ENCODE measurements around the gene FUT7.

Gene FUT7

DNA sequence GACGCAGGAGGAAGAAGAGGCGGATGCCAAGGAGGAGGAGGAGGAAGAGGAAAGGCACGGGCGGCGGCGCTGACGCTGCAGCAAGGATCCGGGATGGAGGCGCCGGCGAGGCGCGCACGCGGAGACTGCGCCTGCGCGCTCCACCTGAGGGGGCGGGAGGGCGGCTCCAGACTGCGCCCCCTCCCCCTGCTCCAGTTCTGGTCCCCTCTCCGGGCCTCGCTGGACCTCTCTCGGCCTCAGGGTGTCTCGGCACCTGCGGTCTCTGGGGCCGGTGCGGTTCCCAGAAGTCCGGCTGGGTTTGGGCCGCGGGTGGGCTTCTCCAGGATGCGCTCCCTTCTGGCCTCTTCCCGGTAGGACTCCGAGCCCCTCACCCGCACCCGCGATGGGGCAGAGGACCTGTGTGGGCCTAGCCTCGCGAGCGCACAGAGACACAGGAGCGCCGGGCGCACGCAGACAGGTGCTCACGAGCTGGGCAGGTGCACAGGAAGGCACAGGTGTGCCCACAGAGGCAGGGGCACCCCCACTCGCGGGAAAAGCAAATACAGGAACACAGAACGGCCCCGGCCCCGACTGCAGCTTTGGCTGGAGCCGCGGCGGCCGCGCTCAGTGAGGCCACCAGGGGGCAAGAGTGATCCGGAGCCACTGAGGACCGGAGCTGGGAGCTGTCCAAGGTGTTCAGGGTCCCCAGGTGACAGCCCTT lies 14.3 kb upstream of the FUT7 start, which contains the start of gene NPDC1:
NPDC1 (minus strand) TSS at position 90 of the 700 bp plus-strand sequence. CDS start 188 bp downstream, outside the sequence.
- H3K27me3 Mint-ChIP-seq (ENCODE audit: low read depth): peaks cover 37% of the 10 kb centered on the region
- H3K36me3 Mint-ChIP-seq (ENCODE audit: low read depth): no peaks in the 10 kb centered on the region
- H3K4me1 Mint-ChIP-seq (ENCODE audit: low read depth): peaks cover 3% of the 10 kb centered on the region

GRCh38 chr9:137045294-137046087 lies 13.6 kb upstream of the FUT7 start:
- Mint-ChIP-seq H3K4me3 (peak overlapping the region; percentile 78), H3K36me3 (ENCODE audit: low read depth) (no peaks in the 10 kb centered on the region), H3K27ac (no peak overlapping the region), H3K27me3 (ENCODE audit: low read depth) (peaks cover 34% of the 10 kb centered on the region), H3K4me1 (ENCODE audit: low read depth) (peaks cover 3% of the 10 kb centered on the region), H3K9me3 (no peaks in the 10 kb centered on the region)

More for the DNA sequence above, 14.3 kb upstream of the FUT7 start, which contains the start of gene NPDC1:
- Mint-ChIP-seq H3K4me3 (peak within 1 kb of the TSS; percentile 78), H3K9me3 (no peaks in the 10 kb centered on the region), H3K27ac (no peak within 1 kb of the TSS)

GRCh38 chr9:137044502-137045177 lies 12.8 kb upstream of the FUT7 start:
- no peaks in the 10 kb centered on the region for H3K36me3 Mint-ChIP-seq (ENCODE audit: low read depth)
- H3K27me3 Mint-ChIP-seq (ENCODE audit: low read depth): peaks cover 27% of the 10 kb centered on the region
- H3K4me1 Mint-ChIP-seq (ENCODE audit: low read depth): peaks cover 3% of the 10 kb centered on the region
- H3K9me3 Mint-ChIP-seq: no peaks in the 10 kb centered on the region
- no peak overlapping the region for H3K27ac Mint-ChIP-seq
- H3K4me3 Mint-ChIP-seq: peak overlapping the region; percentile 78

GRCh38 chr9:137044037-137044436 lies 12.1 kb upstream of the FUT7 start:
- peak overlapping the region; percentile 78 for H3K4me3 Mint-ChIP-seq
- no peak overlapping the region for H3K27ac Mint-ChIP-seq
- H3K4me1 Mint-ChIP-seq (ENCODE audit: low read depth): peaks cover 3% of the 10 kb centered on the region
- H3K9me3 Mint-ChIP-seq: no peaks in the 10 kb centered on the region
- no peaks in the 10 kb centered on the region for H3K36me3 Mint-ChIP-seq (ENCODE audit: low read depth)
- peaks cover 24% of the 10 kb centered on the region for H3K27me3 Mint-ChIP-seq (ENCODE audit: low read depth)

DNA sequence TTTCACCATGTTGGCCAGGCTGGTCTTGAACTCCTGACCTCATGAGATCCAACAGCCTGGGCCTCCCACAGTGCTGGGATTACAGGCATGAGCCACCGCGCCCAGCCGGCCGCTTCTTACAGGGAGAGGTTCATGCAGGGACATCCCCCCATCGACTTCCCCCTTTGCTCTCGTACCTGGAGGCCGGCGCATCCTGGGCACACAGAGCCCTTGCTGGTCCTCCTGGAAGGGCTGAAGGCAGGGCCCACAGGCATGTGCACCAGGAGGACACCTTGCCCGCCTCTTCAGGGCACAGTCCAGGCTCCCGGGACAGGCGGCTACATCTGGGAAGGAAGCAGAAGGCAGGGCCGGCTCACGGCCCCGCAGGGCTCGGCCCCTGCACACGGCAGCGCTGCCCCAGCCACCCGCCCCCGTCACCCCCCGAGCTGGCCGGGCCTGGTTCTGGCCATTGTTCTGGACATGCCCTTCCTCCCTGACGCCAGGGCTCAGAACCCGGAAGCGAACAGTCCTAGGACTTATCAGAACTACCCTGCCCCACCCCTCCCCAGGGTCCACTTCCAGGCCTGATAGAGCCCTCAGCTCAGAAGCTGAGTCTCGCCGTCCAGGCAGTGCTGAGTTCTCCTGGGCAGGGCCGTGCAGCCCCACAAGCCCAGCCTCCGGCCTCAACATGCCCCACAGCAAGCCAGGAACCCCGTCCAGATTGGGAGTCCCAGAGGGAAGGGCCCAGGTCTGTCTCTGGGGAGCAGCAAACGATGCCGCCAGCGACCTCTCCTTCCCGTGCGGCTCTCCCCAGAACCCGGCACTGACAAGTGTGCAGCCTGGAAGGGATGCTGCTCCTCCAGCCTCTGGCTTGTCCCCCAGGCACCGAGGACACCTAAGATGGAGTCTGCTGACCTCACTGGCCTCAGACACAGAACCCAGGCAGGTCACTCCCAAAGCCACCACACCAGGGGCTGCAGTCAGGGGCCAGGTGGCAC lies 11.2 kb upstream of the FUT7 start:
- no peak overlapping the region for H3K27ac Mint-ChIP-seq
- no peaks in the 10 kb centered on the region for H3K36me3 Mint-ChIP-seq (ENCODE audit: low read depth)
- no peaks in the 10 kb centered on the region for H3K9me3 Mint-ChIP-seq
- H3K27me3 Mint-ChIP-seq (ENCODE audit: low read depth): peaks cover 22% of the 10 kb centered on the region
- H3K4me1 Mint-ChIP-seq (ENCODE audit: low read depth): peaks cover 3% of the 10 kb centered on the region
- no peak overlapping the region for H3K4me3 Mint-ChIP-seq

DNA sequence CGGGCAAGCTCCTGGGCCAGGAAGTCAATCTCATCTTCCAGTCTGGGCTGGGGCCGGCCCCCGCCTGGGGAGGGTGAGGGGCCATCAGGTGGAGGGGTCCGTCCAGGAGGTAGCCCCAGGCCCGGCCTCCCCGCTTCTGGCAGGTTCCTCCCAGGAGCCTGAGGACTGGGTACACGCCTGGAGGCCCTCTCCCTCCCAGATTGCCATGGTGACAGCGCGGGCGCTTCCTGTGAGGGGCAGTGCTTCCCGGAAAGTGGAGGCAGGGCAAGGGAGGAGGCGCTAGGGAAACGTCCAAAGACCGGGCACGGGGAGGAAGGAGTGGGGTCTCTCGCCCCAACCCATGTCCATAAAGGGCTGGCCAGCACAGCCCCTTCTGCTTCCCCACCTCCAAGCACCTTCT lies 9.2 kb upstream of the FUT7 start:
- H3K27me3 Mint-ChIP-seq (ENCODE audit: low read depth): peaks cover 8% of the 10 kb centered on the region
- peaks cover 3% of the 10 kb centered on the region for H3K4me1 Mint-ChIP-seq (ENCODE audit: low read depth)
- H3K27ac Mint-ChIP-seq: no peak overlapping the region

DNA sequence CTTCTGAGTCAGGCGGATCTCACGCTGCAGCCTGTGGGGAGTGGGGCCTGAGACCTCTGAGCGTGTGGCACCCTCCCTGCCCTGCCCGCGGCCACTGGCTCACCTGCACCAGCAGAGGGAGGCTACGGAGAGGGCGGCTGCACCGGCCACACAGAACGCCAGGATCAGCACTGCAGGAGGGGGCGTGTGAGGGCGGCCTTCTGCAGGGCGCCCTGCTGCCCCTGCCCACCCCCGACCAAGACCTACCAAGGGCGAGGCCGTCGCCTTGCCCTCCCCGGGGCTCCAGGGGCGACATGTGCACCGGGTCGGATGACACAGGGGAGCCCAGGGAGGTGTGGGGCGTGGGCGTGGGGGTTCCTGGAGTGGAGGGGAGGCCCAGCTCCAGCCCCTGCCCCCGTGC lies 8.7 kb upstream of the FUT7 start:
- H3K27ac Mint-ChIP-seq: no peak overlapping the region
- no peaks in the 10 kb centered on the region for H3K36me3 Mint-ChIP-seq (ENCODE audit: low read depth)
- H3K4me3 Mint-ChIP-seq: no peak overlapping the region
- H3K4me1 Mint-ChIP-seq (ENCODE audit: low read depth): peaks cover 3% of the 10 kb centered on the region
- peaks cover 8% of the 10 kb centered on the region for H3K27me3 Mint-ChIP-seq (ENCODE audit: low read depth)
- no peaks in the 10 kb centered on the region for H3K9me3 Mint-ChIP-seq

More for the DNA sequence above, 9.2 kb upstream of the FUT7 start:
- no peaks in the 10 kb centered on the region for H3K9me3 Mint-ChIP-seq
- no peak overlapping the region for H3K4me3 Mint-ChIP-seq
- H3K36me3 Mint-ChIP-seq (ENCODE audit: low read depth): no peaks in the 10 kb centered on the region

DNA sequence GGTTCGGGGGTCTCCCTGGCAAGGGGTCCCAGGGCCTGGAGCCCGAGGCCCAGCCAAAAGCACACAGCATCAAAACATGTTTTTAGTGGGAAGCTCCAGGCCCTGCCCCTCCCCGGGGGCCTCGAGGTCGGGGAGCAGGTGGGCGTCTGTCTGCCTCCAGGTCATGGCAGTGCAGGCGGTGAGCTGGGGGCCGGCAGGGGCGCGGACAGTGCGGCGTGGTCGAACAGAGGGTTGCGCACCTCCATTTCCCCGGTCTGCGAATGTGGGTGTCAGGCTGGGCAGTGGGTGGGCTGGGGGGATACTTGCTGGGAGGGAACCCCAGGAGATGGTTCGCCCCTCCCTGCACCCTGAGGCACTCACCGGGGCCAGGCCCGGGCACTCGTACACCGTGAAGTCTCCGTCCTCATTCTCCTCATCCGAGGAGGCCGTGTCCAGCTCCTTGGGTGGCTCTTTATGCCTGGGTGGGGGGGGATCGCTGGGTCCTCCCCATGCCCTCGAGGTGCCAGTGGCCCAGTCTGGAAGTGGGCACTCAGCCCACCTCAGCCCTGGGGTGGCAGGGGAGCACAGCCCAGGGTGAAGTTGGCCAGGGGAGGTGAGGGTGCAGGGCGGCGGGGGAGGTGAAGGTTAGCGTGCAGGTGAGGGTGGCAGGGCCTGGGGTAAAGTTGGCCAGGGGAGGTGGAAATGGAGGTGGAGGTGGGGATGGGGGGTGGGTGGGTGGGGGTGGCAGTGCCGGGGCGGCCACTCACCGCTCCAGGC lies 7.9 kb upstream of the FUT7 start:
- H3K4me3 Mint-ChIP-seq: no peak overlapping the region
- H3K36me3 Mint-ChIP-seq (ENCODE audit: low read depth): no peaks in the 10 kb centered on the region
- H3K27me3 Mint-ChIP-seq (ENCODE audit: low read depth): peaks cover 4% of the 10 kb centered on the region
- H3K9me3 Mint-ChIP-seq: no peaks in the 10 kb centered on the region
- H3K27ac Mint-ChIP-seq: no peak overlapping the region
- peaks cover 5% of the 10 kb centered on the region for H3K4me1 Mint-ChIP-seq (ENCODE audit: low read depth)

DNA sequence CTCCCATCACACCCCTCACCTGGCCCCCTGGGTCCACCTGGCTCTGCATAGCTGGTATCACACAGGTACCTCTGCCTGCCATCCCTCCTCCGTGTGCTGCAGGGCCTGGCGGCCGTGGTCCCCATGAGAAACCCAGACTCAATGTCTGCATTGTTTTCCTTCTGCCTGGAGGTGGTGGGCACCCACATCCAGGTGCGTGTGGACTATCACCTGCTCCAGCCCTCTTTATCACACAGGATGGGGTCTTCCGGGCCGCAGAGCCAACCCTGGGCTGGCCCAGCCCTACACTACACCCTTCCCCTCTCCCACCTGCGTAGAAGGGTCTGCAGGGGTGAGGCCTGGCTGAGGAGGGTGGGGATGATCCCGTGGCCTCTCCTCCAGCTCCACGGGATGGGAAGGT lies 7.0 kb upstream of the FUT7 start:
- Mint-ChIP-seq H3K9me3 (no peaks in the 10 kb centered on the region), H3K4me3 (no peak overlapping the region), H3K36me3 (ENCODE audit: low read depth) (no peaks in the 10 kb centered on the region), H3K4me1 (ENCODE audit: low read depth) (peaks cover 9% of the 10 kb centered on the region), H3K27ac (no peak overlapping the region), H3K27me3 (ENCODE audit: low read depth) (no peaks in the 10 kb centered on the region)

- Mint-ChIP-seq H3K27ac (no peak overlapping the region), H3K9me3 (no peaks in the 10 kb centered on the region), H3K27me3 (ENCODE audit: low read depth) (no peaks in the 10 kb centered on the region), H3K4me3 (no peak overlapping the region), H3K36me3 (ENCODE audit: low read depth) (no peaks in the 10 kb centered on the region), H3K4me1 (ENCODE audit: low read depth) (peaks cover 17% of the 10 kb centered on the region)
Observed at GRCh38 chr9:137037483-137037882, 5.6 kb upstream of the FUT7 start.

DNA sequence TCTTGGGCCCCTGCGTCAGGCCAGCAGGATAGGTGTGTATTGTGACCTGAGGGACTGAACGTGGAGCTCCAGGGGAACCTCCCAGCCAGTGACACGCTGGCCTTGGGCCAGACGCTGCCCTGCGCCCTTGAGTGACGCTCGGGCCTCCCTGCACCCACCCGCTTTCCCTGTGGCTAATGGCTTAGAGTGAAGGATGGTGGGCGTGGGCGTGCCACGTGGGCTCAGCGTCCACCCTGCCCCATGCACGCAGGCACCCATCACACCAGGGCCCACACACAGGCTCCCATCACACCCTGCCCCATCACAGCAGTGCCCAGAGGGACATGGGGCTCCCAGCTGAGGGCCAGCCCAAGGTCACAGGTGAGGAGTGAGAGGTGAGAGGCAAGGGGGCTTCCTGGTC lies 5.1 kb upstream of the FUT7 start:
- H3K27ac Mint-ChIP-seq: no peak overlapping the region
- peaks cover 20% of the 10 kb centered on the region for H3K4me1 Mint-ChIP-seq (ENCODE audit: low read depth)
- H3K4me3 Mint-ChIP-seq: no peak overlapping the region
- no peaks in the 10 kb centered on the region for H3K27me3 Mint-ChIP-seq (ENCODE audit: low read depth)
- no peaks in the 10 kb centered on the region for H3K36me3 Mint-ChIP-seq (ENCODE audit: low read depth)
- no peaks in the 10 kb centered on the region for H3K9me3 Mint-ChIP-seq

DNA sequence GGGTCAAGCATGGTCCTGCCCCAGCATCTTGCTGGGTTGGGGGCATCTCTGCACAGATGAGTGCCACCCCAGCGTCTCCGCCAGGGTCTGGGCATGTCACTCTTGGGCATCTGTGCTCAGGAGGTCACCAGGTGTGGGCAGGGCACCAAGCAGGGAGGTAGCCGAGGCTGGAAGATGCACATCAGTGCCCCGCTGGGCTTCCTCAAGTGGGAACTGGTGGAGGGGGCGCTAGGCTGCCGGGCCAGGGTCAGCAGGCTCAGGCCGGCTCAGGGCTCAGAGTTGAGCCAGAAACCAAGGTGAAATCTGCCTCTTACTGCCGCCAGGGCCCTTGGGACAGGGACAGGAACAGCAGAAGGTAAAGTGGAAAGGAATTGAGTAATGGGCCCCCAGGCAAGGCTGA lies 4.0 kb upstream of the FUT7 start:
- Mint-ChIP-seq H3K27me3 (ENCODE audit: low read depth) (no peaks in the 10 kb centered on the region), H3K4me1 (ENCODE audit: low read depth) (peaks cover 23% of the 10 kb centered on the region)

GRCh38 chr9:137035507-137035834 lies 3.6 kb upstream of the FUT7 start:
- Mint-ChIP-seq H3K4me1 (ENCODE audit: low read depth) (peaks cover 27% of the 10 kb centered on the region), H3K9me3 (no peaks in the 10 kb centered on the region), H3K27me3 (ENCODE audit: low read depth) (no peaks in the 10 kb centered on the region), H3K27ac (peak overlapping the region; percentile 80), H3K36me3 (ENCODE audit: low read depth) (no peaks in the 10 kb centered on the region), H3K4me3 (no peak overlapping the region)

More for the DNA sequence above, 4.0 kb upstream of the FUT7 start:
- Mint-ChIP-seq H3K36me3 (ENCODE audit: low read depth) (no peaks in the 10 kb centered on the region), H3K4me3 (no peak overlapping the region), H3K9me3 (no peaks in the 10 kb centered on the region), H3K27ac (no peak overlapping the region)
